Measurements from ENCODE around the gene OVAAL. TPM values are rescaled to one million over a fixed set of nuclear protein-coding genes. Genes with fewer than 3 reads are reported as not detected.

Gene OVAAL
- total and polyA plus RNA-seq, 2 of the 8 experiments (the other 6 are each of a cell fraction or from before 2014, with no cell fraction given) = not detected

DNA sequence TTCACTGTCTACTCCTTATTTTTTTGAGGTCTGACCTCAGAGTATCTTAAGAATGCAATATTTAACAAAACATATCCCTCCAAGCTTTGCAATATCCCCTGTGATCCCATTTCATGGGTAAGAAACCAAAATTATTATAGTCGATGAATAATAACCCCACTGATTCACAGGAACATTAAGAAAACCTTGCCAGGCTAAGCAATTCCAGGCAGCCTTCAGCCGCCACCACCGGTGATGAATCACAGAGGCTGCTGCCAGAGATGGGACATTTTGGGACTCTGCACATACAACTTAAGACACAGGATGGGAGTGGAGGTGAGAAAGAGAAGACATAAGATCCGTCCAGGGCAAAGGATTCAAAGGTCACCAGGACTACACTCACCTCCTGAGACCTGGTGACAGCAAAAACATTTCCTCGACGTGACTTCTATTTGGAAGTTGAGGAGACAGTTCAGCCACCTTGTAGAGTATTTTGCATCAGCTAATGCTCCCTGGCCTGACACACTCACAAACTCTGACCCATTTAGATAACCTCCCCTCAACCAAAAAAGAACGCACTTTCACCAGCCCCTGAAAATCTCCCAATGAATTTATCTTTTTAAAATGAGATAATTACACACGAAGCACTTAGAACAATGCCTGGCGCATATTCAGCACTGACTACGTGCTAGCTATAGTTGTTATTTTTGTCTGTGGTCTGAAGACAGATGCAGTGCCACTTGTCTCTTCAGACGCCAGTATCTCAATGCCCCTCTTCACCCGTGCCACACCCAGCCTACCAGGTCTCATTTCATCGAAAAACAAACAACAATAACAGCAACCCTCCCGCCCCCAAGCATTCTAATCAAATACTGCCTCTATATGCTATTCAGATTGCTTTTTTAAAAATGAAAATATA, 17.8 kb upstream of the OVAAL start (continued):
- TF ChIP-seq ZNF274 (IDR thresholded peaks at IDR 0.05; ENCODE audit: borderline replicate concordance, extremely low read depth, low read length) (no peak), KDM4A (IDR thresholded peaks at IDR 0.05; ENCODE audit: low read depth, low read length, severe bottlenecking) (no peak), TBP (IDR thresholded peaks at IDR 0.05; ENCODE audit: low read depth, low read length) (no peak), KDM5A (IDR thresholded peaks at IDR 0.05; ENCODE audit: low read length) (no peak)
